Cardiac muscle cell (in vitro differentiated cells and primary cell): ENCODE measurements around the gene AGXT. TPM values are rescaled to one million over a fixed set of nuclear protein-coding genes. Genes with fewer than 3 reads are reported as not detected.

Experiments used
- DNase-seq, 2 donors: peaks; one replicate each; pipeline versions ENCODE4 v3.0.0 to v3.0.0-alpha.2; 2010 to 2017; ENCODE audit warnings: low read depth in 1 of 2, low spot score in 1 of 2
- H3K27ac ChIP-seq: fragments of 200-600 bp; sonication (generic); 2 replicates; pipeline ENCODE4 v1.5.1; 2016
- H3K27me3 ChIP-seq: fragments of 200-600 bp; sonication (generic); 2 replicates; pipeline ENCODE4 v1.6.0; 2016; ENCODE audit warnings: control low read depth
- H3K36me3 ChIP-seq: fragments of 200-600 bp; sonication (generic); 2 replicates; pipeline ENCODE4 v1.5.1; 2016; ENCODE audit warnings: control low read depth
- H3K4me1 ChIP-seq: fragments of 200-600 bp; sonication (generic); 2 replicates; pipeline ENCODE4 v1.8.1; 2017; ENCODE audit warnings: low read depth, mild to moderate bottlenecking, mixed run types
- H3K4me3 ChIP-seq: fragments of 200-600 bp; sonication (generic); 2 replicates; pipeline ENCODE4 v1.5.1; 2016; ENCODE audit warnings: mild to moderate bottlenecking
- H3K9me3 ChIP-seq: fragments of 200-600 bp; sonication (generic); 2 replicates; pipeline ENCODE4 v1.5.1; 2017; ENCODE audit warnings: low read depth, mild to moderate bottlenecking, control low read depth
- CTCF ChIP-seq: IDR thresholded peaks from 2 replicates; pipeline ENCODE4 v1.5.1; 2012; ENCODE audit warnings: low read depth, mild to moderate bottlenecking, low read length
- polyA plus RNA-seq: library from polyadenylated mRNA; unstranded; fragments of >200 nt; fragmentation: Nextera tagmentation; extraction: Ambion mirVana; gene quantifications from 2 replicates; pipeline ENCODE4 v1.2.1, GENCODE V29; 2016
- total RNA-seq: library from RNA; depleted of rRNA; stranded (reverse); fragments of >200 nt; gene quantifications from 2 replicates; pipeline ENCODE4 v1.2.3, GENCODE V29; 2016

The AGXT gene
- total and polyA plus RNA-seq, 2 experiments from 2014 or later, result 0.06 to 0.75 TPM

GRCh38 chr2:240875228-240876034, 6.8 kb downstream of the AGXT start:
- no peaks in the 10 kb centered on the region for H3K27me3 ChIP-seq

GRCh38 chr2:240876035-240876474, 7.4 kb downstream of the AGXT start:
- H3K9me3 ChIP-seq, result no peaks in the 10 kb centered on the region
- no peak for DNase-seq
- H3K27ac ChIP-seq, result no peak overlapping the region
- no peak for TF ChIP-seq CTCF
- H3K4me3 ChIP-seq, result no peak overlapping the region
- H3K4me1 ChIP-seq, result no peaks in the 10 kb centered on the region
- H3K36me3 ChIP-seq, result no peaks in the 10 kb centered on the region
- H3K27me3 ChIP-seq, result no peaks in the 10 kb centered on the region

More at GRCh38 chr2:240875228-240876034, 6.8 kb downstream of the AGXT start:
- no peak for TF ChIP-seq CTCF
- Histone ChIP-seq H3K4me1 (no peaks in the 10 kb centered on the region), H3K27ac (no peak overlapping the region), H3K36me3 (no peaks in the 10 kb centered on the region), H3K9me3 (no peaks in the 10 kb centered on the region), H3K4me3 (no peak overlapping the region)
- no peak for DNase-seq

- Histone ChIP-seq H3K9me3 (no peaks in the 10 kb centered on the region), H3K27ac (no peak overlapping the region), H3K36me3 (no peaks in the 10 kb centered on the region), H3K27me3 (no peaks in the 10 kb centered on the region), H3K4me3 (no peak overlapping the region), H3K4me1 (no peaks in the 10 kb centered on the region)
- no peak for DNase-seq
- TF ChIP-seq CTCF, result no peak
Observed at GRCh38 chr2:240876475-240877251, 8.0 kb downstream of the AGXT start.

GRCh38 chr2:240877460-240878340, 9.1 kb downstream of the AGXT start:
- no peak overlapping the region for H3K27ac ChIP-seq
- no peaks in the 10 kb centered on the region for H3K9me3 ChIP-seq
- no peaks in the 10 kb centered on the region for H3K4me1 ChIP-seq
- no peaks in the 10 kb centered on the region for H3K27me3 ChIP-seq
- no peak for TF ChIP-seq CTCF
- H3K4me3 ChIP-seq, result no peak overlapping the region
- no peak for DNase-seq
- H3K36me3 ChIP-seq, result no peaks in the 10 kb centered on the region

- H3K4me3 ChIP-seq, result no peak overlapping the region
Observed at GRCh38 chr2:240878341-240878936, 9.8 kb downstream of the AGXT start.

More at GRCh38 chr2:240878341-240878936, 9.8 kb downstream of the AGXT start:
- DNase-seq, result no peak
- TF ChIP-seq CTCF, result no peak
- no peak overlapping the region for H3K27ac ChIP-seq
- no peaks in the 10 kb centered on the region for H3K27me3 ChIP-seq
- no peaks in the 10 kb centered on the region for H3K4me1 ChIP-seq
- H3K9me3 ChIP-seq, result no peaks in the 10 kb centered on the region
- H3K36me3 ChIP-seq, result no peaks in the 10 kb centered on the region
